Cortex of kidney (tissue), 1 donor: Measurements from ENCODE around the gene TRDMT1.

Experiments used
- DNase-seq: peaks from one replicate; lab custom pipeline; 2025; lab: John Stamatoyannopoulos, UW

The TRDMT1 gene

GRCh38 chr10:17171141-17171641 lies 30.3 kb downstream of the TRDMT1 start:
- no peak for DNase-seq

- DNase-seq = no peak
Observed at GRCh38 chr10:17169803-17170202, 31.7 kb downstream of the TRDMT1 start.

- no peak for DNase-seq
Observed at GRCh38 chr10:17166699-17167098, 34.8 kb downstream of the TRDMT1 start.

GRCh38 chr10:17162828-17163227 lies 38.6 kb downstream of the TRDMT1 start:
- no peak for DNase-seq

- no peak for DNase-seq
Observed at GRCh38 chr10:17161775-17162174, 39.7 kb downstream of the TRDMT1 start.

GRCh38 chr10:17157024-17157423 lies 44.4 kb downstream of the TRDMT1 start:
- no peak for DNase-seq

- DNase-seq = no peak
Observed at GRCh38 chr10:17155826-17156225, 45.6 kb downstream of the TRDMT1 start.

- DNase-seq = no peak
Observed at GRCh38 chr10:17154116-17154515, 47.4 kb downstream of the TRDMT1 start.

GRCh38 chr10:17153321-17153720 lies 48.2 kb downstream of the TRDMT1 start:
- DNase-seq = no peak

GRCh38 chr10:17151716-17152115 lies 49.8 kb downstream of the TRDMT1 start:
- DNase-seq = no peak

- no peak for DNase-seq
Observed at GRCh38 chr10:17147884-17148489, 53.5 kb downstream of the TRDMT1 start.

- no peak for DNase-seq
Observed at GRCh38 chr10:17146892-17147291, 54.6 kb downstream of the TRDMT1 start.

- no peak for DNase-seq
Observed at GRCh38 chr10:17145239-17145638, 56.2 kb downstream of the TRDMT1 start.

GRCh38 chr10:17144757-17145156 lies 56.7 kb downstream of the TRDMT1 start:
- DNase-seq = no peak

- no peak for DNase-seq
Observed at GRCh38 chr10:17144032-17144431, 57.4 kb downstream of the TRDMT1 start.

- no peak for DNase-seq
Observed at GRCh38 chr10:17143055-17143690, 58.3 kb downstream of the TRDMT1 start.

GRCh38 chr10:17141504-17142229 lies 59.8 kb downstream of the TRDMT1 start:
- DNase-seq = no peak

GRCh38 chr10:17140386-17140761 lies 61.1 kb downstream of the TRDMT1 start:
- DNase-seq = no peak

GRCh38 chr10:17138460-17139042 lies 62.9 kb downstream of the TRDMT1 start:
- no peak for DNase-seq

- DNase-seq = no peak
Observed at GRCh38 chr10:17134737-17135260, 66.7 kb downstream of the TRDMT1 start.

- no peak for DNase-seq
Observed at GRCh38 chr10:17134282-17134681, 67.2 kb downstream of the TRDMT1 start.

GRCh38 chr10:17129741-17130140 lies 71.7 kb downstream of the TRDMT1 start, which contains the start of gene CUBN:
TSS of gene CUBN (minus strand) at chr10:17129811. CDS start at chr10:17129765, 46 bp downstream.
- DNase-seq = no peak
